Gastroesophageal sphincter (tissue), 3 donors: ENCODE measurements around the gene PCDHA3.
"Not testable (repeated sequence)": the region's sequence is repeated elsewhere in the genome, so short reads cannot be mapped to it uniquely, and the experiment has no call there.

Experiments
- CTCF ChIP-seq, 4 experiments: fragments of 200-600 bp in 2 of 4; fragments of 450-650 bp in 2 of 4; sonication (generic) in 1 of 4; IDR thresholded peaks; one replicate each; pipeline ENCODE4 v1.5.1; 2017 to 2019; ENCODE audit warnings: antibody characterized with exemption in 4 of 4, mild to moderate bottlenecking in 2 of 4, moderate library complexity in 2 of 4
- EP300 ChIP-seq: sonication (generic); formaldehyde crosslinking; IDR thresholded peaks from one replicate; pipeline ENCODE4 v1.6.1; 2017; ENCODE audit warnings: antibody characterized with exemption, mild to moderate bottlenecking
- POLR2A ChIP-seq, 2 donors: fragments of 450-650 bp; IDR thresholded peaks; one replicate each; pipeline ENCODE4 v1.6.1; 2017; ENCODE audit warnings: antibody characterized with exemption in 2 of 2, mild to moderate bottlenecking in 2 of 2, moderate library complexity in 1 of 2
- POLR2AphosphoS5 ChIP-seq: sonication (generic); formaldehyde crosslinking; IDR thresholded peaks from one replicate; pipeline ENCODE4 v1.6.1; 2017; ENCODE audit warnings: antibody characterized with exemption

- TF ChIP-seq CTCF (IDR thresholded peaks at IDR 0.05); POLR2A (IDR thresholded peaks at IDR 0.05); EP300; POLR2AphosphoS5: not testable (repeated sequence)
These were observed 28.9 kb downstream of the PCDHA3 start for GRCh38 chr5:140829511-140830501.
